K562 (cell line): ENCODE measurements around the gene TENM4. TPM values are rescaled to one million over a fixed set of nuclear protein-coding genes. Genes with fewer than 3 reads are reported as not detected.

Experiments used
- ATAC-seq: fragments of 200-7000 bp; cut with Tn5 transposase; 3 replicates; pipeline ENCODE4 v1.9.1; 2020; ENCODE audit warnings: moderate library complexity
- BruUV-seq: library from RNA; stranded (reverse); fragments of 400-500 nt; replicated peaks from 2 replicates; lab custom pipeline; 2021; lab: Mats Ljungman, UMichigan
- CTCF ChIA-PET: fragments of 300-600 bp; formaldehyde crosslinking; extraction: SDS; loops from one replicate; lab custom pipeline; 2021; ENCODE audit warnings: low intra/inter-chr PET ratio; lab: Yijun Ruan, JAX
- POLR2A ChIA-PET: fragments of 300-600, 350-650 bp; sonication (Branson Sonifier 250); formaldehyde crosslinking; extraction: SDS; loops from one replicate; lab custom pipeline; 2021; ENCODE audit warnings: antibody characterized with exemption, inconsistent platforms; lab: Yijun Ruan, JAX
- DNase-seq, 4 experiments: peaks; one replicate each; pipeline versions ENCODE4 v3.0.0 to v3.0.0-alpha.2; 2011 to 2018; ENCODE audit warnings: low spot score in 3 of 4, mixed read lengths in 3 of 4; ENCODE audit errors: extremely low read depth in 1 of 4
- FAIRE-seq: peaks from 2 replicates; lab custom pipeline; 2011; peaks lifted over from hg19 to GRCh38; lab: Jason Lieb, UNC
- H2AFZ ChIP-seq: 2 replicates; pipeline ENCODE4 v1.6.0; 2011; ENCODE audit warnings: low read depth, low read length, control low read depth, inconsistent platforms
- H3K27ac ChIP-seq: fragments of 200-600 bp; 3 replicates; pipeline ENCODE4 v1.8.0; 2011; ENCODE audit warnings: low read depth, mild to moderate bottlenecking, control low read depth, inconsistent platforms, low read length, moderate library complexity, mixed read lengths; ENCODE audit errors: extremely low read depth
- H3K27me3 ChIP-seq, 2 experiments: fragments of 300-600 bp in 1 of 2; 2 replicates in 1 of 2; 3 replicates in 1 of 2; pipeline versions ENCODE4 v1.6.0 to v1.8.0; 2011; ENCODE audit warnings: inconsistent platforms in 2 of 2, low read length in 2 of 2, mild to moderate bottlenecking in 1 of 2, mixed read lengths in 1 of 2, moderate library complexity in 1 of 2; ENCODE audit not compliant: control insufficient read depth in 2 of 2, insufficient read depth in 2 of 2
- H3K36me3 ChIP-seq: fragments of 300-600 bp; 3 replicates; pipeline ENCODE4 v1.8.0; 2011; ENCODE audit warnings: mild to moderate bottlenecking, low read length, inconsistent platforms; ENCODE audit not compliant: control insufficient read depth, insufficient read depth
- H3K4me1 ChIP-seq, 2 experiments: fragments of 200-600 bp in 1 of 2; replicated peaks in 1 of 2; 2 replicates in 1 of 2; 3 replicates in 1 of 2; pipeline versions ENCODE4 v1.5.1 to v1.8.0; 2011; ENCODE audit warnings: inconsistent platforms in 2 of 2, low read length in 2 of 2, mild to moderate bottlenecking in 1 of 2, mixed read lengths in 1 of 2, moderate library complexity in 1 of 2; ENCODE audit not compliant: control insufficient read depth in 2 of 2, insufficient read depth in 2 of 2
- H3K4me2 ChIP-seq: 2 replicates; pipeline ENCODE4 v1.6.1; 2011; ENCODE audit warnings: low read length, control low read depth, inconsistent platforms, mixed read lengths; ENCODE audit not compliant: insufficient read depth
- H3K4me3 ChIP-seq: fragments of 200-600 bp; sonication (generic), shearing (Covaris generic); 2 replicates; pipeline ENCODE4 v1.5.1; 2016; ENCODE audit warnings: control low read depth, inconsistent platforms
- H3K79me2 ChIP-seq: fragments of 200-600 bp; 3 replicates; pipeline ENCODE4 v1.8.0; 2011; ENCODE audit warnings: low read length, inconsistent platforms; ENCODE audit not compliant: control insufficient read depth, insufficient read depth
- H3K9ac ChIP-seq, 2 experiments: 2 replicates each; pipeline versions ENCODE4 v1.6.0 to v1.6.1; 2011; ENCODE audit warnings: low read depth in 2 of 2, low read length in 2 of 2, control low read depth in 1 of 2, inconsistent platforms in 1 of 2, mild to moderate bottlenecking in 1 of 2, mixed read lengths in 1 of 2; ENCODE audit not compliant: insufficient read depth in 1 of 2
- H3K9me1 ChIP-seq: one replicate; pipeline ENCODE4 v1.6.0; 2011; ENCODE audit warnings: inconsistent platforms, mild to moderate bottlenecking, low read length, moderate library complexity; ENCODE audit not compliant: control insufficient read depth, insufficient read depth
- H3K9me3 ChIP-seq: replicated peaks from 2 replicates; pipeline ENCODE4 v1.5.1; 2011; ENCODE audit warnings: low read depth, low read length, inconsistent platforms; ENCODE audit not compliant: control insufficient read depth, insufficient read depth
- H4K20me1 ChIP-seq: replicated peaks from 2 replicates; pipeline ENCODE4 v1.6.1; 2011; ENCODE audit warnings: low read length, inconsistent platforms, mixed read lengths; ENCODE audit not compliant: control insufficient read depth, insufficient read depth
- ARNT ChIP-seq, 2 experiments: fragments of 450-650 bp; IDR thresholded peaks; 2 replicates each; pipeline ENCODE4 v1.6.1; 2016; ENCODE audit warnings: mild to moderate bottlenecking in 1 of 2
- BRCA1 ChIP-seq, 2 experiments: fragments of 450-650 bp in 1 of 2; sonication (generic) in 1 of 2; formaldehyde crosslinking in 1 of 2; IDR thresholded peaks; 2 replicates each; pipeline versions ENCODE4 v1.5.0 to v1.6.1; 2017 to 2020; ENCODE audit warnings: mild to moderate bottlenecking in 1 of 2, missing genetic modification reagents in 1 of 2
- CBX2 ChIP-seq: fragments of 200-600 bp; sonication (generic); IDR thresholded peaks from one replicate; pipeline ENCODE4 v1.6.1; 2012; ENCODE audit warnings: mild to moderate bottlenecking, low read length, inconsistent platforms; ENCODE audit not compliant: insufficient read depth, poor library complexity, severe bottlenecking
- FOXJ2 ChIP-seq: fragments of 200-800 bp; sonication (Bioruptor generic); IDR thresholded peaks from 2 replicates; pipeline ENCODE4 v1.6.1; 2016; ENCODE audit warnings: missing genetic modification characterization, missing compliant biosample characterization
- POLR3A ChIP-seq: IDR thresholded peaks from 2 replicates; pipeline ENCODE4 v1.6.1; 2011; ENCODE audit warnings: borderline replicate concordance, mild to moderate bottlenecking, moderate library complexity; ENCODE audit not compliant: insufficient read length, insufficient read depth; ENCODE audit errors: extremely low read depth
- SOX6 ChIP-seq: fragments of 450-650 bp; IDR thresholded peaks from 2 replicates; pipeline ENCODE4 v1.6.1; 2014; ENCODE audit warnings: mild to moderate bottlenecking
- SRSF1 ChIP-seq: fragments of 200-400 bp; formaldehyde crosslinking; IDR thresholded peaks from 2 replicates; pipeline ENCODE4 v1.6.1; 2017; ENCODE audit warnings: mild to moderate bottlenecking, low read depth, low read length, moderate library complexity
- TFAM ChIP-seq: fragments of 250-450 bp; sonication (Bioruptor Pico); conservative IDR thresholded peaks from 2 replicates; pipeline ENCODE4 v1.5.0; 2021; ENCODE audit warnings: mild to moderate bottlenecking, moderate library complexity
- XRCC3 ChIP-seq: fragments of 450-650 bp; IDR thresholded peaks from 2 replicates; pipeline ENCODE4 v1.6.1; 2017; ENCODE audit warnings: mild to moderate bottlenecking, moderate library complexity
- ZNF165 ChIP-seq: fragments of 250-450 bp; sonication (Bioruptor Pico); IDR thresholded peaks from 2 replicates; pipeline ENCODE4 v1.4.0; 2020; ENCODE audit warnings: borderline replicate concordance
- ZNF3 ChIP-seq: fragments of 250-450 bp; sonication (Bioruptor Pico); IDR thresholded peaks from 2 replicates; pipeline ENCODE4 v1.5.0; 2021; ENCODE audit warnings: mild to moderate bottlenecking, moderate library complexity
- ZNF324 ChIP-seq: fragments of 250-450 bp; sonication (Bioruptor Pico); IDR thresholded peaks from 2 replicates; pipeline ENCODE4 v1.4.0; 2020; ENCODE audit warnings: mild to moderate bottlenecking
- ZNF354B ChIP-seq: fragments of 250-450 bp; sonication (Bioruptor Pico); IDR thresholded peaks from 2 replicates; pipeline ENCODE4 v1.4.0; 2020
- ZNF589 ChIP-seq: fragments of 200-800 bp; sonication (Bioruptor generic); IDR thresholded peaks from 2 replicates; pipeline ENCODE4 v1.6.1; 2016; ENCODE audit warnings: low read depth, missing genetic modification characterization, missing compliant biosample characterization
- ZNF778 ChIP-seq: fragments of 450-650 bp; formaldehyde crosslinking; IDR thresholded peaks from 2 replicates; pipeline ENCODE4 v1.4.0; 2020; ENCODE audit warnings: mild to moderate bottlenecking, moderate library complexity
- WGBS: fragments of 100-300 bp; shearing (Covaris generic); methylation state at CpG from one replicate; pipeline ENCODE4 v1.1.6; 2016; ENCODE audit warnings: low coverage, mixed read lengths; ENCODE audit not compliant: insufficient coverage; ENCODE audit errors: missing lambda C conversion rate; 5-methylcytosine and 5-hydroxymethylcytosine counted together
- in situ Hi-C: fragments of 300-500 bp; cut with MboI; formaldehyde crosslinking; loops from 4 replicates; pipeline ENCODE4 v1.15.0; 2018; ENCODE audit warnings: inconsistent platforms, mixed read lengths
- intact Hi-C: fragments of 100-400 bp; cut with micrococcal nuclease; formaldehyde crosslinking; loops from 2 replicates; pipeline ENCODE4 v1.14.2; 2022
- polyA plus RNA-seq, 8 experiments: library from polyadenylated mRNA; depleted of rRNA in 4 of 8; stranded (reverse) in 5 of 8; unstranded in 3 of 8; fragments of >200 nt; fragmentation: Nextera tagmentation in 2 of 8; fragmentation: Illumina TruSeq in 1 of 8; extraction: Ambion mirVana in 2 of 8; extraction: Trizol in 1 of 8; gene quantifications; 2 replicates each; pipeline versions ENCODE4 v1.2.1 to v1.2.3, GENCODE V29; 2011 to 2014; ENCODE audit warnings: inconsistent platforms in 1 of 8, missing spikeins in 1 of 8
- total RNA-seq, 7 experiments: library from RNA; depleted of rRNA in 6 of 7; stranded (reverse); fragments of >200 nt in 6 of 7; fragmentation: Illumina TruSeq in 2 of 7; extraction: Trizol in 2 of 7; gene quantifications; 2 replicates each; pipeline versions ENCODE4 v1.2.1 to v1.2.3, GENCODE V29; 2011 to 2021; ENCODE audit warnings: low replicate concordance in 1 of 7
- TF ChIP-seq, protein P1 (sequence below): IDR thresholded peaks from 2 replicates; pipeline ENCODE4 v1.6.1; 2016; ENCODE audit warnings: missing genetic modification characterization, missing compliant biosample characterization
- TF ChIP-seq, protein P2 (sequence below), 2 experiments: fragments of 450-650 bp; conservative IDR thresholded peaks; 2 replicates each; pipeline ENCODE4 v1.6.1; 2017; ENCODE audit warnings: mild to moderate bottlenecking in 2 of 2, moderate library complexity in 2 of 2

TENM4 gene
- total and polyA plus RNA-seq, 9 of the 15 experiments (the other 6 are each of a cell fraction or from before 2014, with no cell fraction given): 0.16 TPM; not detected in 8

DNA sequence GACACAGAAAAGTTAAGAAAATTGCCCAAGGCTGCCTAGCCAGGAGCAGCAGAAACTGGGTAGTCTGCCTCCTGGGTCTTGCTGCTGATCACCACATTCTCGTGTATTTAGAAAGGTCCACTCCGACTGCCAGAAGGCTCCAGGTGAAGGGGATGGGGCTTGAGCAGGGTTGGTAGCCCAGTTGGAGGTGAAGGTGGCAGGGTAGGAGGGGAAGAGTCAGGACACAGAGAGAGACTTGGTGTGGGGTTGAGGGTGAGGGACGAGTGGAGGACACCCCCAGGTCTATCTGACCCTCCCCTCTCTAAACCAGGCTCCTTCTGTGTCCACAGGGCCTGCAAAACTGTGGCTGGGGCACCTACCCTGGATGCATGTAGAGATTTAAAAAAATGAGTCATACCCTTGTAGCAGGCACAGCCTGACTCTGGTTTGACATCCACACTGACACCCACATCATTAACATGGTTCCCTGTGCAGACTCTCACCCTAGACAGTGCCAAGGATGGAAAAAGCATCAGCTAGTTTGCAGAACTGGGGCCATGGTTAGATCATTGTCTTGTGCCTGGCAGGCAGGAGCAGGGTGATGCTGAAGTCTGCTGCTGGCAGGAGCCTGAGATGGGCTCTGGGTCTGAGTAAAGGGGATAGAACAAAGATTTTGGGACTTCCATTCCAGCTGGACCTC is 273.2 kb downstream of the TENM4 start:
- H2AFZ ChIP-seq: no peak overlapping the region
- POLR2A ChIA-PET: interaction anchor here (1.2 kb wide), 1 partner anchor 9 kb away, joined by 3 read pairs; no protein-coding TSS in a partner anchor
- no peak for ATAC-seq
- no peak for DNase-seq
- 3% methylated on average over 3 of the region's 3 CpGs for WGBS
- H4K20me1 ChIP-seq: no peaks in the 10 kb centered on the region
- H3K4me1 ChIP-seq: no peaks in the 10 kb centered on the region
- no peak for FAIRE-seq
- TF ChIP-seq BRCA1 (IDR thresholded peaks at IDR 0.05): no peak
- TF ChIP-seq BRCA1 (CRISPR knock-in tag; IDR thresholded peaks at IDR 0.05): no peak
- no peak for TF ChIP-seq CBX2
- TF ChIP-seq ZNF165 (CRISPR knock-in tag): no peak
- TF ChIP-seq ZNF589 (CRISPR knock-in tag): no peak
- no peak for TF ChIP-seq ZNF3
- no peak for TF ChIP-seq POLR3A
- TF ChIP-seq, protein P1, sequence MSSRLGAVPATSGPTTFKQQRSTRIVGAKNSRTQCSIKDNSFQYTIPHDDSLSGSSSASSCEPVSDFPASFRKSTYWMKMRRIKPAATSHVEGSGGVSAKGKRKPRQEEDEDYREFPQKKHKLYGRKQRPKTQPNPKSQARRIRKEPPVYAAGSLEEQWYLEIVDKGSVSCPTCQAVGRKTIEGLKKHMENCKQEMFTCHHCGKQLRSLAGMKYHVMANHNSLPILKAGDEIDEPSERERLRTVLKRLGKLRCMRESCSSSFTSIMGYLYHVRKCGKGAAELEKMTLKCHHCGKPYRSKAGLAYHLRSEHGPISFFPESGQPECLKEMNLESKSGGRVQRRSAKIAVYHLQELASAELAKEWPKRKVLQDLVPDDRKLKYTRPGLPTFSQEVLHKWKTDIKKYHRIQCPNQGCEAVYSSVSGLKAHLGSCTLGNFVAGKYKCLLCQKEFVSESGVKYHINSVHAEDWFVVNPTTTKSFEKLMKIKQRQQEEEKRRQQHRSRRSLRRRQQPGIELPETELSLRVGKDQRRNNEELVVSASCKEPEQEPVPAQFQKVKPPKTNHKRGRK: no peak
- no peak for TF ChIP-seq SRSF1
- TF ChIP-seq ZNF778 (CRISPR knock-in tag): no peak
- TF ChIP-seq, protein P2, sequence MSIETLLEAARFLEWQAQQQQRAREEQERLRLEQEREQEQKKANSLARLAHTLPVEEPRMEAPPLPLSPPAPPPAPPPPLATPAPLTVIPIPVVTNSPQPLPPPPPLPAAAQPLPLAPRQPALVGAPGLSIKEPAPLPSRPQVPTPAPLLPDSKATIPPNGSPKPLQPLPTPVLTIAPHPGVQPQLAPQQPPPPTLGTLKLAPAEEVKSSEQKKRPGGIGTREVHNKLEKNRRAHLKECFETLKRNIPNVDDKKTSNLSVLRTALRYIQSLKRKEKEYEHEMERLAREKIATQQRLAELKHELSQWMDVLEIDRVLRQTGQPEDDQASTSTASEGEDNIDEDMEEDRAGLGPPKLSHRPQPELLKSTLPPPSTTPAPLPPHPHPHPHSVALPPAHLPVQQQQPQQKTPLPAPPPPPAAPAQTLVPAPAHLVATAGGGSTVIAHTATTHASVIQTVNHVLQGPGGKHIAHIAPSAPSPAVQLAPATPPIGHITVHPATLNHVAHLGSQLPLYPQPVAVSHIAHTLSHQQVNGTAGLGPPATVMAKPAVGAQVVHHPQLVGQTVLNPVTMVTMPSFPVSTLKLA (conservative IDR thresholded peaks at IDR 0.05): no peak
- TF ChIP-seq ARNT (IDR thresholded peaks at IDR 0.05): no peak
- no peak for TF ChIP-seq FOXJ2
- no peak for TF ChIP-seq ZNF324 (CRISPR knock-in tag)
- TF ChIP-seq TFAM: no peak
- TF ChIP-seq ZNF354B (CRISPR knock-in tag): no peak
- no peak for TF ChIP-seq XRCC3
- TF ChIP-seq SOX6: no peak
- intact Hi-C loops: no loop called here
- in situ Hi-C loops: no loop called here
- H3K9me3 ChIP-seq: no peaks in the 10 kb centered on the region
- no peak overlapping the region for H3K4me2 ChIP-seq
- no TSS peak for BruUV-seq
- H3K27me3 ChIP-seq: no peaks in the 10 kb centered on the region
- H3K79me2 ChIP-seq: no peaks in the 10 kb centered on the region
- no peak overlapping the region for H3K9ac ChIP-seq
- no peaks in the 10 kb centered on the region for H3K9me1 ChIP-seq
- no peaks in the 10 kb centered on the region for H3K36me3 ChIP-seq
- H3K27ac ChIP-seq: no peak overlapping the region
- CTCF ChIA-PET: no interaction called here
- H3K4me3 ChIP-seq: no peak overlapping the region
